GM12872 (cell line): ENCODE results near the gene SPIN1.

Experiments
- CTCF ChIP-seq: IDR thresholded peaks from 3 replicates; pipeline ENCODE4 v1.5.1; 2011; ENCODE audit warnings: low read depth, mild to moderate bottlenecking, low read length, moderate library complexity; ENCODE audit not compliant: insufficient read depth

Gene SPIN1

GRCh38 chr9:88524911-88525310 is 136.7 kb downstream of the SPIN1 start:
- no peak for TF ChIP-seq CTCF

- TF ChIP-seq CTCF = no peak
Observed at GRCh38 chr9:88527618-88528017, 139.4 kb downstream of the SPIN1 start.
